Thyroid gland (tissue), 4 donors: ENCODE results near the gene CACNA1D. TPM values are rescaled to one million over a fixed set of nuclear protein-coding genes. Genes with fewer than 3 reads are reported as not detected.

ENCODE experiments used
- DNase-seq, 2 donors: peaks; one replicate each; pipeline ENCODE4 v3.0.0-alpha.2; 2019
- H3K27ac ChIP-seq, 3 donors: fragments of 200-600 bp; sonication (generic); 1 replicate in 2 of 3; 2 replicates in 1 of 3; pipeline ENCODE4 v1.5.1; 2016 to 2019; ENCODE audit warnings: mild to moderate bottlenecking in 1 of 3, moderate library complexity in 1 of 3
- H3K27me3 ChIP-seq: fragments of 200-600 bp; sonication (generic); one replicate; pipeline ENCODE4 v1.5.1; 2019
- H3K36me3 ChIP-seq, 2 donors: fragments of 200-600 bp; sonication (generic); one replicate each; pipeline ENCODE4 v1.5.1; 2016 to 2019
- H3K4me1 ChIP-seq, 2 donors: fragments of 200-600 bp; sonication (generic); one replicate each; pipeline ENCODE4 v1.5.1; 2017 to 2019
- H3K4me3 ChIP-seq, 3 donors: fragments of 200-600 bp; sonication (generic); replicated peaks in 1 of 3; 1 replicate in 2 of 3; 2 replicates in 1 of 3; pipeline ENCODE4 v1.5.1; 2016; ENCODE audit warnings: mild to moderate bottlenecking in 1 of 3
- H3K9me3 ChIP-seq: fragments of 200-600 bp; sonication (generic); one replicate; pipeline ENCODE4 v1.5.1; 2017
- CTCF ChIP-seq, 6 experiments: fragments of 200-600 bp in 3 of 6; fragments of 450-650 bp in 3 of 6; sonication (generic) in 3 of 6; IDR thresholded peaks; one replicate each; pipeline ENCODE4 v1.5.1; 2016 to 2019; ENCODE audit warnings: antibody characterized with exemption in 6 of 6, mild to moderate bottlenecking in 2 of 6, inconsistent platforms in 1 of 6, moderate library complexity in 1 of 6
- POLR2A ChIP-seq, 2 donors: fragments of 450-650 bp; IDR thresholded peaks; one replicate each; pipeline ENCODE4 v1.6.1; 2017; ENCODE audit warnings: antibody characterized with exemption in 2 of 2, mild to moderate bottlenecking in 2 of 2, moderate library complexity in 1 of 2
- WGBS, 2 donors: methylation state at CpG; one replicate each; pipeline ENCODE4 v1.1.5; 2017; 5-methylcytosine and 5-hydroxymethylcytosine counted together
- intact Hi-C: fragments of 100-400 bp; cut with DNase I; formaldehyde crosslinking; loops from one replicate; pipeline ENCODE4 v1.15.1; 2023
- total RNA-seq, 4 donors: library from RNA; depleted of rRNA; stranded (reverse); fragments of >200 nt; gene quantifications; one replicate each; pipeline ENCODE4 v1.2.3, GENCODE V29; 2016

CACNA1D gene
- total RNA-seq, 4 donors from 2014 or later = 7.1 to 46.1 (median 27.3) TPM

DNA sequence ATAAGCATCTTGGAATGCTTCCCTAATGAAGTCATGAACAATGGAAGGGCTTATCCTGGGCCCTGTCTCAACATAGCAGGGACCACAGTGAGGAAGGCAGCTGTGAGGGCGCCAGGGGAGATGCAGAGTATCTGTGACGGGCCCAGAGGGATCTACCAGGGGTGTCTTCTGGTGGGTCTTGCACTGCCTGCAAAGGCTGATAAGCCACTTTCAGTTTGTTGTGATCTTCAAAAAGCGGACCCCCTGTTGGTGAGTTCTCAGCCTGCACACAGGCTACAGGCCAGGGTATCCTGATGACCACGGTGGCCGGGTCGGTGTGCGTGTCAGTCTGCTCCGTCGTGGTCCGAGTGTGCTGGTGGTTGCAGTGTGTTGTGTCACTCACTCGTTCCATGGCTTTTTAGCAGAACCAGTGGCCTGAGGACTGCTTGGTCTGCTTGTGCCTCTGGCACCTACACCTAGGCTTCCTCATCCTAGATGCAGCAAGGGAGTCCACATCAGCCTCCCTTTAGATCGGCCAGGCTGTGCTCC lies 305.0 kb downstream of the CACNA1D start:
- TF ChIP-seq CTCF (IDR thresholded peaks at IDR 0.05) (no peak), POLR2A (IDR thresholded peaks at IDR 0.05) (no peak)
- H3K36me3 ChIP-seq = no peaks in the 10 kb centered on the region
- DNase-seq = no peak
- 96 to 100% methylated on average over 5 to 9 of the region's 12 CpGs for WGBS, 2 donors
- H3K9me3 ChIP-seq = no peaks in the 10 kb centered on the region
- intact Hi-C loops = no loop called here
- H3K4me3 ChIP-seq = no peak overlapping the region
- peaks cover 6 to 9% of the 10 kb centered on the region in 2 donors for H3K4me1 ChIP-seq
- H3K27ac ChIP-seq = no peak overlapping the region
- no peaks in the 10 kb centered on the region for H3K27me3 ChIP-seq

DNA sequence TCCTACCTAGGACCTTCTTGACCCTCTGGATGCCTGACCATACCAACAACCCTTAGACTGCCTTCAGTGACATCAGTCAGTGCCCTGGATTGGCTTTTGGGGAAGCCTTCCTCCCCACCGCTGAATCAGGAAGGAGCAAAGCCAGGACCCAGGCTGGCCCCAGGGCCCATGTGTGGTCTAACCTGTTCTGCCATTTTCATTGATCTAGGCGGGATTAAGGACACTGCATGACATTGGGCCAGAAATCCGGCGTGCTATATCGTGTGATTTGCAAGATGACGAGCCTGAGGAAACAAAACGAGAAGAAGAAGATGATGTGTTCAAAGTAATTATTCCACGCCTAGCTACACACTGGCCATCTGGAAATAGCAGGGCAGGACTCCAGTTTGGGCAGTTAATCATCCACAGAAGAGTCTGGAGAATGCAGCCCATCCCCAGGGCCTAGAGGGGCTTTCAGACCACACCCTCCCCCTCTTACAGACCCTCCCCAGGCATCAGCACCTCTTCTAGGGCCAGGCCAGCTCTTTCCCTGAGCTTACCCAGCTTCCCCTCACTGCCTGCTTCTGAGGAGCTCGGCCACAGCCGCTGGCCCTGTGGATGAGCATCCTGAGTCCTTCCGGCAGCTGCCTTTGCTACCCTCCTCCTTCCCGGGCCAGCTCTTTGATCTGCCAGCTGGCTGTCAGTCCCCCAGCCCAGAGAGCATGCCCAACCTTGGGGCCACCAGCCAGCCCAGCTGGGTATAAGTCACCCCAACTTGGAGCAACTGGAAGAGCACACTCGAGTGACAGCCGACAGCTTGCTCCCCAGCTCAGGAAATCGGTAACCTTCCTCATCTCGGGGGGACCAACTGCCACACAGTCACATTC lies 305.9 kb downstream of the CACNA1D start:
- H3K4me3 ChIP-seq = no peak overlapping the region
- no peaks in the 10 kb centered on the region for H3K9me3 ChIP-seq
- 91% methylated on average over 16 of the region's 16 CpGs for WGBS, 2 donors
- no peaks in the 10 kb centered on the region for H3K27me3 ChIP-seq
- H3K27ac ChIP-seq = no peak overlapping the region
- no peak for DNase-seq
- H3K4me1 ChIP-seq = peaks cover 6 to 14% of the 10 kb centered on the region in 2 donors
- intact Hi-C loops = no loop called here
- TF ChIP-seq POLR2A (IDR thresholded peaks at IDR 0.05) (no peak), CTCF (IDR thresholded peaks at IDR 0.05) (no peak)
- H3K36me3 ChIP-seq = no peaks in the 10 kb centered on the region

- WGBS, 2 donors = 95 to 98% methylated on average over 9 of the region's 9 CpGs
- DNase-seq = no peak
- Histone ChIP-seq H3K36me3 (no peaks in the 10 kb centered on the region), H3K4me3 (no peak overlapping the region), H3K27me3 (no peaks in the 10 kb centered on the region), H3K9me3 (no peaks in the 10 kb centered on the region), H3K27ac (no peak overlapping the region), H3K4me1 (peaks cover 6 to 14% of the 10 kb centered on the region in 2 donors)
- TF ChIP-seq CTCF (IDR thresholded peaks at IDR 0.05) (no peak), POLR2A (IDR thresholded peaks at IDR 0.05) (no peak)
- intact Hi-C loops = no loop called here
These were observed 306.9 kb downstream of the CACNA1D start for GRCh38 chr3:53801319-53801718.

DNA sequence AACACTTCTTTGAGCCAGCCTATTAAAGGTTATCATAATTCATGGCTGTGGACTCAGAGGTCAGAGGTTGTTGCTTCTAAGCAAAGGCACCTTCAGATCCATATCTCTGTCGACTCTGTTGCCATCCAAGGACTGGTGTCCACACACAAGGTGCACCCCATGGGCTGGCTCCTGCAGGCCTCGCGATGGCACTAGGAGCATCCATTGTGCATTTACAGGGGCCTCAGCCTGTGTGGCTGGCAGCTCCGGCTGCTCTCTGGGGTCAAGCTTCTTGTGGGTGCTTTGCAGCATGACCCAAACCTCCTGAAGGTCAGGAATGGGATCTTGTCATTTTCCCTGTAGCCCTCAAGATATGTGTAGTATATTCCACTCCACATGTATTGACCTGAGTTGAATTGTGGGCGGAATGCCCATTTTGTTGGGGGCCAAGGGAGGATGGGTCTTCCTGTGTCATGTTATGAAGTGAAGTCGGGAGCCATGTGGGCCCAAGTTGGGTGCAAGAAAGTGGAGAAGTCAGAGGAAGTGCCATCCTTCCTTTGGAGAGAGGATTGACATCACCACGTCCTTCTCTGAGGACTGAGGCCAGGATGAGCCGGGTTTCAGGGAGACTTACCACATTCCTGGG lies 308.0 kb downstream of the CACNA1D start:
- TF ChIP-seq POLR2A (IDR thresholded peaks at IDR 0.05) (no peak), CTCF (IDR thresholded peaks at IDR 0.05) (no peak)

More for the DNA sequence above, 308.0 kb downstream of the CACNA1D start:
- intact Hi-C loops = no loop called here
- H3K36me3 ChIP-seq = no peaks in the 10 kb centered on the region
- peaks cover 6 to 14% of the 10 kb centered on the region in 2 donors for H3K4me1 ChIP-seq
- no peaks in the 10 kb centered on the region for H3K27me3 ChIP-seq
- no peak for DNase-seq
- no peak overlapping the region for H3K27ac ChIP-seq
- no peak overlapping the region for H3K4me3 ChIP-seq
- no peaks in the 10 kb centered on the region for H3K9me3 ChIP-seq
- 93 to 96% methylated on average over 8 of the region's 8 CpGs for WGBS, 2 donors
